Measurements from ENCODE around the gene MYADML2. TPM values are rescaled to one million over a fixed set of nuclear protein-coding genes. Genes with fewer than 3 reads are reported as not detected.
A peak's percentile ranks its signal among the peaks of the same experiment; 100 is the strongest.

Gene MYADML2
- total RNA-seq, 1 donor from 2014 or later, result not detected

- Mint-ChIP-seq H3K36me3 (peaks cover 15% of the 10 kb centered on the region), H3K27me3 (peaks cover 9% of the 10 kb centered on the region), H3K4me1 (ENCODE audit: unreplicated experiment) (peaks cover 7% of the 10 kb centered on the region), H3K9me3 (no peaks in the 10 kb centered on the region), H3K4me3 (no peak overlapping the region), H3K27ac (no peak overlapping the region)
- no peak for TF ChIP-seq CTCF (conservative IDR thresholded peaks at IDR 0.05)
- no peak for DNase-seq (ENCODE audit: extremely low spot score, unreplicated experiment)
Measured at GRCh38 chr17:81898885-81899284, 48.1 kb downstream of the MYADML2 start.

GRCh38 chr17:81898029-81898866, 48.8 kb downstream of the MYADML2 start:
- peaks cover 15% of the 10 kb centered on the region for H3K36me3 Mint-ChIP-seq
- no peak overlapping the region for H3K4me3 Mint-ChIP-seq
- TF ChIP-seq CTCF (conservative IDR thresholded peaks at IDR 0.05), result no peak
- no peaks in the 10 kb centered on the region for H3K9me3 Mint-ChIP-seq
- no peak overlapping the region for H3K27ac Mint-ChIP-seq
- H3K4me1 Mint-ChIP-seq (ENCODE audit: unreplicated experiment), result peaks cover 7% of the 10 kb centered on the region
- peaks cover 9% of the 10 kb centered on the region for H3K27me3 Mint-ChIP-seq
- DNase-seq (ENCODE audit: extremely low spot score, unreplicated experiment), result no peak

DNA sequence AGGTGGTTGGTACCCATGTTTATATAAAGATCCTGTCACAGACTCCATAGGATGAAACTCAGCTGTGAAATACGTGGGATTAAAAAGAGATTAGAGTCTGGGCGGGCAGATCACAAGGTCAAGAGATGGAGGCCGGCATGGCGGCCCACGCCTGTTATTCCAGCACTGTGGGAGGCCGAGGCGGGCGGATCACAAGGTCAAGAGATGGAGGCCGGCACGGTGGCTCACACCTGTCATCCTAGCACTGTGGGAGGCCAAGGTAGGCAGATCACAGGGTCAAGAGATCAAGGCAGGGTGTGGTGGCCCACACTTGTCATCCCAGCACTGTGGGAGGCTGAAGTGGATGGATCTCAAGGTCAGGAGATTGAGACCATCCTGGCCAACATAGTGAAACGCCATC, 51.6 kb downstream of the MYADML2 start:
- Mint-ChIP-seq H3K4me3 (no peak overlapping the region), H3K27me3 (no peaks in the 10 kb centered on the region), H3K4me1 (ENCODE audit: unreplicated experiment) (no peaks in the 10 kb centered on the region), H3K27ac (no peak overlapping the region), H3K36me3 (peaks cover 8% of the 10 kb centered on the region), H3K9me3 (no peaks in the 10 kb centered on the region)
- no peak for TF ChIP-seq CTCF (conservative IDR thresholded peaks at IDR 0.05)
- no peak for DNase-seq (ENCODE audit: extremely low spot score, unreplicated experiment)

DNA sequence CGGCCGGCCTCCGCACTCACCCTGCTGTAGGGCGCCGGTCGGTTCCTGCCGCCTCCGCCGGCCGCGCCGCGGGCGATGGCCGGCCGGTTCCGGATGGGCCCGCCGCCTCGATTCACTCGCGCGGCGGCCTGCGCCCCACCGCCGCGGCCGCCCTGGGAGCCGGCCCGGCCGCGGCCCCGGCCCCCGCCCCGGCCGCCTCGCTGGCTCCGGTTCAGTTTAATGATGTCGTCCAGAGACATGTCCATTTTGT, 55.8 kb downstream of the MYADML2 start:
- Mint-ChIP-seq H3K27me3 (no peaks in the 10 kb centered on the region), H3K4me3 (peak overlapping the region; percentile 95), H3K36me3 (peaks cover 5% of the 10 kb centered on the region), H3K27ac (peak overlapping the region; percentile 94), H3K9me3 (no peaks in the 10 kb centered on the region), H3K4me1 (ENCODE audit: unreplicated experiment) (peaks cover 8% of the 10 kb centered on the region)
- no peak for DNase-seq (ENCODE audit: extremely low spot score, unreplicated experiment)
- TF ChIP-seq CTCF (conservative IDR thresholded peaks at IDR 0.05), result no peak

DNA sequence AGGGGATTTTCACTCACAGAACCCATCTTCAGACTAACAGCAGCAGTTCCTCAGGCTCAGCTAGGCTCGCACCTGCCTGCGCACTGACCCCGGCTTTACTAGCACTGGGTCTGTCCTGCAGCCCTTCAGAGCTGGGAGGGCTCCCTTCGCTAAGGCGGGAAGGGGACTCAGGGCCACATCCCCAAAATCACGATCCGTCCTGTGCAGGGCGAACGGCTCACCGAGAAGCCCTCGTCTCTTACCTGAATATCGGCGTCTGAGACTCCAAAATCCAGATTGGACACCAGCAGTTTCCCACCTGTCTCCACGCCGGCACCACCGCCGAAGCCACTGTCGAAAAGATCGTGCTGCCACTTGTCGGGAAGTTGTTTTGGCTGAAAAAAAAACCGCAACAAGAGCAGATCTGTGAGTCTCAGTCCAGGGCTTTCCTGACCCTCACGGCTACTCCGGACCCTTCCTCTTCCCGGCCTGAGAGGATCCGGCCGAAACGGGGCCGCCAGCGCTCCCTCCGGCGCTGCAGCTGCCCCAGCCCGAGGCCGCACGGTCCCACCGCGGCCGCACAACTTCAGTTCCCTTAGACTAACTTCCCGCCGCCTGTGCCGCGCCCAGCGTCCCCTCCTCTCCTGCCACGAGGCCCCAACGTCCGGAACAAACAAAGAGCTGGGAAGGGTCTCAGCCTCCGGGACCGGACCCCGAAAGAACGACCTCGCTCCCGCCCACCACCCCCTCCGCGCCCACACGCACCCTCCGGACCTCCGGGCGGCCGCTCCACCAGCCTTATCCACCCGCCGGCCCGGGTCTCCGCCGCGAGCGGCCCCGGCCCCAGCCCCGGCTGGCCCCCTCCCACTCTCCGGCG, 56.4 kb downstream of the MYADML2 start:
- TF ChIP-seq CTCF (conservative IDR thresholded peaks at IDR 0.05), result no peak
- H3K27ac Mint-ChIP-seq, result peak overlapping the region; percentile 82
- H3K9me3 Mint-ChIP-seq, result no peaks in the 10 kb centered on the region
- no peaks in the 10 kb centered on the region for H3K27me3 Mint-ChIP-seq
- peak; percentile 67 for DNase-seq (ENCODE audit: extremely low spot score, unreplicated experiment)
- H3K4me3 Mint-ChIP-seq, result peak overlapping the region; percentile 89
- H3K4me1 Mint-ChIP-seq (ENCODE audit: unreplicated experiment), result peaks cover 8% of the 10 kb centered on the region
- peaks cover 5% of the 10 kb centered on the region for H3K36me3 Mint-ChIP-seq

Other genes with a start within 250 kb of the MYADML2 start
- 87.9 and 107 TPM in 2 replicates for gene MRPL12, start 243.9 kb downstream of the MYADML2 start, total RNA-seq (ENCODE audit: low replicate concordance)
- gene SLC25A10, start 234.9 kb downstream of the MYADML2 start, total RNA-seq (ENCODE audit: low replicate concordance), result 23.8 and 27.6 TPM in 2 replicates
- gene GCGR, start 143.1 kb downstream of the MYADML2 start, total RNA-seq (ENCODE audit: low replicate concordance), result 1.2 and 1.7 TPM in 2 replicates
- 54.2 and 101 TPM in 2 replicates for gene MCRIP1, start 113.9 kb downstream of the MYADML2 start, total RNA-seq (ENCODE audit: low replicate concordance)
- not detected in 2 replicates for gene PPP1R27, start 112.2 kb downstream of the MYADML2 start, total RNA-seq (ENCODE audit: low replicate concordance)
- gene P4HB, start 86.7 kb downstream of the MYADML2 start, total RNA-seq (ENCODE audit: low replicate concordance), result 555 and 815 TPM in 2 replicates
- 250 and 264 TPM in 2 replicates for gene ARHGDIA, start 75.9 kb downstream of the MYADML2 start, total RNA-seq (ENCODE audit: low replicate concordance)
- gene ALYREF, start 55.6 kb downstream of the MYADML2 start, total RNA-seq (ENCODE audit: low replicate concordance), result 102 and 124 TPM in 2 replicates
- gene ANAPC11, start 55.5 kb downstream of the MYADML2 start, total RNA-seq (ENCODE audit: low replicate concordance), result 136 and 140 TPM in 2 replicates
- 0.64 and 2.5 TPM in 2 replicates for gene NPB, start 45.0 kb downstream of the MYADML2 start, total RNA-seq (ENCODE audit: low replicate concordance)
- 46.8 and 50.4 TPM in 2 replicates for gene PCYT2, start 35.8 kb downstream of the MYADML2 start, total RNA-seq (ENCODE audit: low replicate concordance)
- gene SIRT7, start 29.1 kb downstream of the MYADML2 start, total RNA-seq (ENCODE audit: low replicate concordance), result 29.9 and 46.0 TPM in 2 replicates
- 22.4 and 30.0 TPM in 2 replicates for gene MAFG, start 19.5 kb downstream of the MYADML2 start, total RNA-seq (ENCODE audit: low replicate concordance)
- 110 and 127 TPM in 2 replicates for gene PYCR1, start 9.9 kb downstream of the MYADML2 start, total RNA-seq (ENCODE audit: low replicate concordance)
- 1.9 and 3.2 TPM in 2 replicates for gene NOTUM, start 14.0 kb upstream of the MYADML2 start, total RNA-seq (ENCODE audit: low replicate concordance)
- 31.5 and 35.6 TPM in 2 replicates for gene ASPSCR1, start 30.4 kb upstream of the MYADML2 start, total RNA-seq (ENCODE audit: low replicate concordance)
- 60.4 and 69.3 TPM in 2 replicates for gene CENPX, start 75.6 kb upstream of the MYADML2 start, total RNA-seq (ENCODE audit: low replicate concordance)
- gene LRRC45, start 76.1 kb upstream of the MYADML2 start, total RNA-seq (ENCODE audit: low replicate concordance), result 27.6 and 29.4 TPM in 2 replicates
- gene RAC3, start 84.4 kb upstream of the MYADML2 start, total RNA-seq (ENCODE audit: low replicate concordance), result 41.7 and 51.7 TPM in 2 replicates
- 158 and 175 TPM in 2 replicates for gene DCXR, start 90.5 kb upstream of the MYADML2 start, total RNA-seq (ENCODE audit: low replicate concordance)
- gene RFNG, start 104.6 kb upstream of the MYADML2 start, total RNA-seq (ENCODE audit: low replicate concordance), result 35.9 and 43.4 TPM in 2 replicates
- gene GPS1, start 104.7 kb upstream of the MYADML2 start, total RNA-seq (ENCODE audit: low replicate concordance), result 111 and 112 TPM in 2 replicates
- gene DUS1L, start 118.6 kb upstream of the MYADML2 start, total RNA-seq (ENCODE audit: low replicate concordance), result 97.0 and 97.1 TPM in 2 replicates
- 228 and 326 TPM in 2 replicates for gene FASN, start 151.0 kb upstream of the MYADML2 start, total RNA-seq (ENCODE audit: low replicate concordance)

All from type B pancreatic cell (in vitro differentiated cells).